ENCODE data around the gene GPC6. TPM values are rescaled to one million over a fixed set of nuclear protein-coding genes. Genes with fewer than 3 reads are reported as not detected.

The GPC6 gene
- total and polyA plus RNA-seq, 5 donors from 2014 or later: not detected

DNA sequence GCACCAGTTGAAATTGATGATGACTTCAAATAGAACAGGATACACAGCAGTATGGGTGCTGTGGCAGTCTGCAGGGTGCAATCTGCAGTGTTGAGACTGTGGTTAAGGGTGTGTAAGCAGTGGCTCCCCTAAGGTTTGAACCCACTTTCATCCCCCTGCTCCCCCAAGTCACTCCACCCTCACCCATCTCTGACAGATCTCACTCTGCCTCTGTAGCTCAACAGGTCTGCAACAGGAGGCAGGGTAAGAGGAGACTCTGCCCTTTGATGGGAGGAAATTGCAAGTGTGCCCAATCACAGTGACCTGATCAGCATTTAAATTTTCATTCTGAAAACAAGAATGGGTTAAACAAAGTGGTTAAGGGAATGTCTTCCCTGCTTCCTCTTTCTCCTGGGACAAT, 1160.4 kb downstream of the GPC6 start:
- no peaks in the 10 kb centered on the region for H3K27me3 Mint-ChIP-seq
- Histone ChIP-seq H3K9me3 (ENCODE audit: control insufficient read depth in 2 of 2, low read length in 2 of 2) (no peaks in the 10 kb centered on the region), H3K36me3 (ENCODE audit: control insufficient read depth, insufficient read depth, low read length) (no peaks in the 10 kb centered on the region), H3K4me1 (ENCODE audit: control insufficient read depth, insufficient read depth, low read length, poor library complexity, severe bottlenecking) (no peaks in the 10 kb centered on the region), H3K27me3 (ENCODE audit: control insufficient read depth, insufficient read depth, low read length) (no peaks in the 10 kb centered on the region), H3K27ac (ENCODE audit: insufficient read depth, low read length, poor library complexity, severe bottlenecking) (no peak overlapping the region), H3K4me3 (ENCODE audit: low read depth, low read length) (no peak overlapping the region)
- no peak overlapping the region for H3K4me3 Mint-ChIP-seq
- no peaks in the 10 kb centered on the region for H3K4me1 Mint-ChIP-seq
- no peaks in the 10 kb centered on the region for H3K36me3 Mint-ChIP-seq
- no peak for ATAC-seq (ENCODE audit: low read depth in 2 of 2)
- no peak for DNase-seq
- H3K27ac Mint-ChIP-seq: no peak overlapping the region
- peaks cover 0 to 2% (median 0%) of the 10 kb centered on the region in 7 donors for H3K9me3 Mint-ChIP-seq

DNA sequence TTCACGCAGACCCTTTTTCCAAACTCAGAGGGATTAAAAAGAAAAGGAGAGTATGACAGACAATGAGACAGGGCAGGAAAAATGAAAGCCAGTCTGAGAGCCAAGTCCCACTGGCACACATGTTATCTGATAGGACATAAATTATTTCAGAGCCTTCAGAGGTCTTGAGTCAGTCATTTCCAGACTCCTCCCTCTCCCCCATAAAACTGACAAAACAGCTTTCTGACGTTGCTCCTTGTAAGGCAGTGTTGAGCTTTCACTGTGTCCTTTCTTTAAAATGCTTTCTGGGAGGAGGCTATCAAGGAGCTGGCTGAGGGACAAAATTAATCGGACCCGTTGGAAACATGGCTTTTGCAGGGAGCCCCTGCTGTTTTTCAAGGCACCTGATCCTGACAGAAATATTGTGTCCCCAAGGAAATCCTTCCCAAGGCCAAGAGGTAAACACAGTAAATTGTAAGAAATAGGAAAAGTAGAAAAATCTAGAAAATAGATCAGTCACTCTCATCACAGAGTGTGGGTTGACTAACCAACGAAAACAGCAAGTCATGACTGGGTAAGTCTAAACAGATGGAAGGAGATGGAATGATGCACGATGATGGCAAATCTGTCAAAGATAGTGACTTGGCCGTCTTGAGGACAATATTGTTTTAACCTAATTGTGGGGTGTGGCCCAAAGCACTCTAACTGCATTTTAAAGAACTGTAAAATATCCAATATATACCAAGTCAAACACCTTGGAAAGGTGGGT, 1163.2 kb downstream of the GPC6 start:
- no peaks in the 10 kb centered on the region for H3K27me3 Mint-ChIP-seq
- H3K4me1 Mint-ChIP-seq: no peaks in the 10 kb centered on the region
- H3K36me3 ChIP-seq (ENCODE audit: control insufficient read depth, insufficient read depth, low read length): no peaks in the 10 kb centered on the region
- H3K36me3 Mint-ChIP-seq: no peaks in the 10 kb centered on the region
- DNase-seq (no peak), ATAC-seq (ENCODE audit: low read depth in 2 of 2) (no peak)
- H3K27me3 ChIP-seq (ENCODE audit: control insufficient read depth, insufficient read depth, low read length): no peaks in the 10 kb centered on the region
- H3K27ac ChIP-seq (ENCODE audit: insufficient read depth, low read length, poor library complexity, severe bottlenecking): no peak overlapping the region
- H3K4me1 ChIP-seq (ENCODE audit: control insufficient read depth, insufficient read depth, low read length, poor library complexity, severe bottlenecking): no peaks in the 10 kb centered on the region
- no peaks in the 10 kb centered on the region for H3K9me3 ChIP-seq (ENCODE audit: control insufficient read depth in 2 of 2, low read length in 2 of 2)
- H3K4me3 ChIP-seq (ENCODE audit: low read depth, low read length): no peak overlapping the region
- no peak overlapping the region for H3K27ac Mint-ChIP-seq
- H3K4me3 Mint-ChIP-seq: no peak overlapping the region
- H3K9me3 Mint-ChIP-seq: peaks cover 0 to 2% (median 0%) of the 10 kb centered on the region in 7 donors

DNA sequence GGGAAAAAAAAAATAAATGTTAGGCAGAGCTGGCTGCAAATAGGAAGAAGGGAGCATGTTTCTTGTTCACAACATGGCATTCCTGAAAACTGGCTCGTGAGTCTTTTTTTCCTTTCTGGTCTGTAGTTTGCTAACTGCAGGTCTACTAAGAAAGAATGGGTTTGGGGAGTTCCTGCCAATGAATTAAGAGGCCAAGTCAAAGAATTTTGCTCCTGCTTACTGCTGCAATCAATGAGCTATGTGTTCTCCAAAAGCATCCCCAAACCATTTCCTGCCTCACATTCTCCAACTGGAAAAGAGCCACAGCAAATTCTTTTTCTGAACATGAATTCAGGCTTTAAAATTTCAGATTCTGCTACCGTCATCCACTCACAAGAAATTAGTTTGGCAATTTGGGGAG, 1164.3 kb downstream of the GPC6 start:
- no peaks in the 10 kb centered on the region for H3K4me1 Mint-ChIP-seq
- no peak for ATAC-seq (ENCODE audit: low read depth in 2 of 2)
- no peak overlapping the region for H3K4me3 ChIP-seq (ENCODE audit: low read depth, low read length)
- H3K27ac ChIP-seq (ENCODE audit: insufficient read depth, low read length, poor library complexity, severe bottlenecking): no peak overlapping the region
- no peaks in the 10 kb centered on the region for H3K36me3 Mint-ChIP-seq
- no peak overlapping the region for H3K27ac Mint-ChIP-seq
- no peaks in the 10 kb centered on the region for H3K9me3 ChIP-seq (ENCODE audit: control insufficient read depth in 2 of 2, low read length in 2 of 2)
- no peak for DNase-seq
- H3K4me1 ChIP-seq (ENCODE audit: control insufficient read depth, insufficient read depth, low read length, poor library complexity, severe bottlenecking): no peaks in the 10 kb centered on the region
- no peak overlapping the region for H3K4me3 Mint-ChIP-seq
- H3K9me3 Mint-ChIP-seq: peaks cover 0 to 2% (median 0%) of the 10 kb centered on the region in 7 donors
- no peaks in the 10 kb centered on the region for H3K27me3 ChIP-seq (ENCODE audit: control insufficient read depth, insufficient read depth, low read length)
- H3K36me3 ChIP-seq (ENCODE audit: control insufficient read depth, insufficient read depth, low read length): no peaks in the 10 kb centered on the region
- H3K27me3 Mint-ChIP-seq: no peaks in the 10 kb centered on the region

DNA sequence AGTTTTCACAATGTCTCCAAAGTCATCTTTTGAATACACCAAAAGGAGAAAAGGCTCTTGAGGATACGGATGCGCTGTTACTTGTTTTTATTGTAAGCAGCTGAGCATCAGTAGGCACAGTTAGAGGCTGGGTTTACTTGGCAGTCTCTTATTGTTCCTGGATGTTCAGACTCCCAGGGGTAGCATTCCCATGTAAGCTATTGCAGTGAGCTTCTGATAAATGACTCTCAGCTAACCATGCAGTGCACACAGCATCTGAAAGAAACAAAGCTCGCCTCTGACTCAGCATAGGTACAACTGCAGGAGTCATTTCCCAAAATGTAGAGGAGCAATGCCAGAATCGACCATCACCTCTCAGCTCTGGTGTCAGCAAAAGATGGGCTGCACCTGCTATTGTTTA, 1168.1 kb downstream of the GPC6 start:
- Histone ChIP-seq H3K4me3 (ENCODE audit: low read depth, low read length) (no peak overlapping the region), H3K27ac (ENCODE audit: insufficient read depth, low read length, poor library complexity, severe bottlenecking) (no peak overlapping the region), H3K27me3 (ENCODE audit: control insufficient read depth, insufficient read depth, low read length) (no peaks in the 10 kb centered on the region), H3K36me3 (ENCODE audit: control insufficient read depth, insufficient read depth, low read length) (no peaks in the 10 kb centered on the region), H3K4me1 (ENCODE audit: control insufficient read depth, insufficient read depth, low read length, poor library complexity, severe bottlenecking) (no peaks in the 10 kb centered on the region), H3K9me3 (ENCODE audit: control insufficient read depth in 2 of 2, low read length in 2 of 2) (no peaks in the 10 kb centered on the region)
- Mint-ChIP-seq H3K9me3 (peaks cover 0 to 3% (median 1%) of the 10 kb centered on the region in 7 donors), H3K4me3 (no peak overlapping the region), H3K27ac (no peak overlapping the region), H3K27me3 (no peaks in the 10 kb centered on the region), H3K4me1 (no peaks in the 10 kb centered on the region), H3K36me3 (no peaks in the 10 kb centered on the region)
- ATAC-seq (ENCODE audit: low read depth in 2 of 2) (no peak), DNase-seq (no peak)

- H3K4me3 Mint-ChIP-seq: no peak overlapping the region
These were observed 1169.3 kb downstream of the GPC6 start for GRCh38 chr13:94395860-94396259.

GRCh38 chr13:94399812-94400211, 1173.2 kb downstream of the GPC6 start:
- no peaks in the 10 kb centered on the region for H3K9me3 ChIP-seq (ENCODE audit: control insufficient read depth in 2 of 2, low read length in 2 of 2)
- ATAC-seq (ENCODE audit: low read depth in 2 of 2) (no peak), DNase-seq (no peak)
- no peaks in the 10 kb centered on the region for H3K36me3 ChIP-seq (ENCODE audit: control insufficient read depth, insufficient read depth, low read length)
- no peaks in the 10 kb centered on the region for H3K4me1 Mint-ChIP-seq
- H3K27me3 ChIP-seq (ENCODE audit: control insufficient read depth, insufficient read depth, low read length): no peaks in the 10 kb centered on the region
- H3K27ac ChIP-seq (ENCODE audit: insufficient read depth, low read length, poor library complexity, severe bottlenecking): no peak overlapping the region
- peaks cover 7% of the 10 kb centered on the region for H3K27me3 Mint-ChIP-seq
- H3K4me3 Mint-ChIP-seq: no peak overlapping the region
- H3K4me1 ChIP-seq (ENCODE audit: control insufficient read depth, insufficient read depth, low read length, poor library complexity, severe bottlenecking): no peaks in the 10 kb centered on the region
- H3K27ac Mint-ChIP-seq: no peak overlapping the region
- H3K9me3 Mint-ChIP-seq: peaks cover 0 to 3% (median 2%) of the 10 kb centered on the region in 7 donors
- no peak overlapping the region for H3K4me3 ChIP-seq (ENCODE audit: low read depth, low read length)
- no peaks in the 10 kb centered on the region for H3K36me3 Mint-ChIP-seq

More at GRCh38 chr13:94395860-94396259, 1169.3 kb downstream of the GPC6 start:
- Mint-ChIP-seq H3K27me3 (no peaks in the 10 kb centered on the region), H3K9me3 (peaks cover 0 to 4% (median 2%) of the 10 kb centered on the region in 7 donors), H3K36me3 (no peaks in the 10 kb centered on the region), H3K4me1 (no peaks in the 10 kb centered on the region), H3K27ac (no peak overlapping the region)
- no peaks in the 10 kb centered on the region for H3K27me3 ChIP-seq (ENCODE audit: control insufficient read depth, insufficient read depth, low read length)
- no peak for ATAC-seq (ENCODE audit: low read depth in 2 of 2)
- H3K4me3 ChIP-seq (ENCODE audit: low read depth, low read length): no peak overlapping the region
- H3K4me1 ChIP-seq (ENCODE audit: control insufficient read depth, insufficient read depth, low read length, poor library complexity, severe bottlenecking): no peaks in the 10 kb centered on the region
- no peaks in the 10 kb centered on the region for H3K36me3 ChIP-seq (ENCODE audit: control insufficient read depth, insufficient read depth, low read length)
- no peak for DNase-seq
- no peak overlapping the region for H3K27ac ChIP-seq (ENCODE audit: insufficient read depth, low read length, poor library complexity, severe bottlenecking)
- H3K9me3 ChIP-seq (ENCODE audit: control insufficient read depth in 2 of 2, low read length in 2 of 2): no peaks in the 10 kb centered on the region

DNA sequence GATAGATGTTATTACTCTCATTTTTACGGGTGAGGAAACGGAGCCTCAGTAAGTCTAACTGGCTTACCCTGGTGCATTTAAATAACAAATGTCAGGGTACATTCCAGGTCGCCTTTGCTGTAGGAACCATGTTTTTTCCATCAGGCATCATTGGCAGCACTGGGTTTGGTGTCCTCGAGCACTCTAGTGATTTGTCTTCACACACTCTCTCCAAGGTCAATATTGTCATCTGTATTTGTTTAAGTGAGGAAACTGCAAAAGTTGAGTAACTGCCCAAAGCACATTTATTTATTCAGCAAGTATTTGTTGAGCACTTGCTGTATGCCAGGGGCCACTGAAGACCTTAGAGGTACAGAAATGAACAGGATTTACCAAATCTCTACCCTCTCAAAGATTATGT, 1174.3 kb downstream of the GPC6 start:
- H3K9me3 Mint-ChIP-seq: peaks cover 0 to 3% (median 2%) of the 10 kb centered on the region in 7 donors
- H3K27me3 ChIP-seq (ENCODE audit: control insufficient read depth, insufficient read depth, low read length): no peaks in the 10 kb centered on the region
- no peak overlapping the region for H3K27ac Mint-ChIP-seq
- ATAC-seq (ENCODE audit: low read depth in 2 of 2): no peak
- no peaks in the 10 kb centered on the region for H3K36me3 ChIP-seq (ENCODE audit: control insufficient read depth, insufficient read depth, low read length)
- H3K4me3 ChIP-seq (ENCODE audit: low read depth, low read length): no peak overlapping the region
- no peak overlapping the region for H3K4me3 Mint-ChIP-seq
- H3K27ac ChIP-seq (ENCODE audit: insufficient read depth, low read length, poor library complexity, severe bottlenecking): no peak overlapping the region
- peaks cover 7% of the 10 kb centered on the region for H3K27me3 Mint-ChIP-seq
- H3K9me3 ChIP-seq (ENCODE audit: control insufficient read depth in 2 of 2, low read length in 2 of 2): no peaks in the 10 kb centered on the region
- no peaks in the 10 kb centered on the region for H3K4me1 ChIP-seq (ENCODE audit: control insufficient read depth, insufficient read depth, low read length, poor library complexity, severe bottlenecking)
- no peaks in the 10 kb centered on the region for H3K4me1 Mint-ChIP-seq
- H3K36me3 Mint-ChIP-seq: no peaks in the 10 kb centered on the region
- no peak for DNase-seq

All from CD4-positive, CD25-positive, alpha-beta regulatory T cell (primary cell).